Fibroblast of skin of scalp (primary cell): Measurements from ENCODE around the gene TIMM50.

ENCODE experiments used
- DNase-seq: peaks from one replicate; pipeline ENCODE4 v3.0.0-alpha.2; 2013

The TIMM50 gene

GRCh38 chr19:39501340-39501739 is 20.7 kb downstream of the TIMM50 start:
- DNase-seq, result no peak

DNA sequence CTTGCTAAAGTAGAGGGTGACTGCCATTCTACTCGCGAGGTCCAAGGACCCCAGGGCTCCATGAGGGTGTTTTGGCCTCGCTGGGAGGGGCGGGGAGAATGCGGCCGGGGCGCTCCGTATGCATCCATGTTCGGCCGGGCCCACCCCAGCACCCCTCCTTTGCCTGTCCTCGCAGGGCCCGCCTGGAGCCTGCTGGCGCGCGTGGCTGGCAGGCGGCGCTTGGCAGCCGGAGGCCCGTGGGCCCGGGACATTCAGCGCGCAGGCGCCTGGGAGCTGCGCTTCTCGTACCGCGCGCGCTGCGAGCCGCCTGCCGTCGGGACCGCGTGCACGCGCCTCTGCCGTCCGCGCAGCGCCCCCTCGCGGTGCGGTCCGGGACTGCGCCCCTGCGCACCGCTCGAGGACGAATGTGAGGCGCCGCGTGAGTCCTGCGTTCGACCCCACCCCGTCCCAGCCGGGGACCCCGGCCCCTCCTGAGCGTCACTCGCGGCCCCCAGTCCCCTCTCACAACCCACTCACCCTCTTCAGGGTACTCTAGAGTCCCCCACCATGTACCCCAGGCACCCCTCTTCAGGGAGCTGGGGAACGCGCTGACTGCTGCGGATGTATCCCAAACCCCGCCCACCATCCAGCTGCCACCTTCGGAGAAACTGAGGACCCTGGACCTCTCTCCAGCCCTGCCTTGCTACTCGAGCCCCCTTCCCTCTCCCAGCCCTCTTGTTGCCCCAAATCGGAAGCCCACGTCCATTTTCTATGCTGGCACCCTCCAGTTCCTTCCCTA is 22.2 kb downstream of the TIMM50 start:
- DNase-seq, result peak; percentile 80

GRCh38 chr19:39506598-39506943 is 25.9 kb downstream of the TIMM50 start:
- DNase-seq, result no peak

DNA sequence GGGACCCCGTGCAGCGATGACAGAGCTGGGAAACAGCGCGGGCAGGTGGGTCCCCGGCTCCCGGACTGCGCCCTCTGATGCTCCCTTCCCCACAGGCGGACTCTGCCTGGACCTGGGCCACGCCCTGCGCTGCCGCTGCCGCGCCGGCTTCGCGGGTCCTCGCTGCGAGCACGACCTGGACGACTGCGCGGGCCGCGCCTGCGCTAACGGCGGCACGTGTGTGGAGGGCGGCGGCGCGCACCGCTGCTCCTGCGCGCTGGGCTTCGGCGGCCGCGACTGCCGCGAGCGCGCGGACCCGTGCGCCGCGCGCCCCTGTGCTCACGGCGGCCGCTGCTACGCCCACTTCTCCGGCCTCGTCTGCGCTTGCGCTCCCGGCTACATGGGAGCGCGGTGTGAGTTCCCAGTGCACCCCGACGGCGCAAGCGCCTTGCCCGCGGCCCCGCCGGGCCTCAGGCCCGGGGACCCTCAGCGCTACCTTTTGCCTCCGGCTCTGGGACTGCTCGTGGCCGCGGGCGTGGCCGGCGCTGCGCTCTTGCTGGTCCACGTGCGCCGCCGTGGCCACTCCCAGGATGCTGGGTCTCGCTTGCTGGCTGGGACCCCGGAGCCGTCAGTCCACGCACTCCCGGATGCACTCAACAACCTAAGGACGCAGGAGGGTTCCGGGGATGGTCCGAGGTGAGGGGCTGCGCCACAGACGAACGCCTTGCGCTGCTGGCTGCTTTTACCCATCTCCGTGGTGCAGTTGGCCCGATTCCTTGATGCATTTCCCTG is 26.5 kb downstream of the TIMM50 start:
- peak; percentile 68 for DNase-seq

DNA sequence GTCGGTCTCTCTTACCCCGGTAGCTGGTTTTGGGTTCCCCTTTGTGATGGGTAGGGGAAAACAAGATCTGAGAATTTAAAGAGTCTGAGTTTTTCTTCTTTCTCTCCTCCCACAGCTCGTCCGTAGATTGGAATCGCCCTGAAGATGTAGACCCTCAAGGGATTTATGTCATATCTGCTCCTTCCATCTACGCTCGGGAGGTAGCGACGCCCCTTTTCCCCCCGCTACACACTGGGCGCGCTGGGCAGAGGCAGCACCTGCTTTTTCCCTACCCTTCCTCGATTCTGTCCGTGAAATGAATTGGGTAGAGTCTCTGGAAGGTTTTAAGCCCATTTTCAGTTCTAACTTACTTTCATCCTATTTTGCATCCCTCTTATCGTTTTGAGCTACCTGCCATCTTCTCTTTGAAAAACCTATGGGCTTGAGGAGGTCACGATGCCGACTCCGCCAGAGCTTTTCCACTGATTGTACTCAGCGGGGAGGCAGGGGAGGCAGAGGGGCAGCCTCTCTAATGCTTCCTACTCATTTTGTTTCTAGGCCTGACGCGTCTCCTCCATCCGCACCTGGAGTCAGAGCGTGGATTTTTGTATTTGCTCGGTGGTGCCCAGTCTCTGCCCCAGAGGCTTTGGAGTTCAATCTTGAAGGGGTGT is 27.2 kb downstream of the TIMM50 start:
- no peak for DNase-seq

GRCh38 chr19:39508629-39509028 is 28.0 kb downstream of the TIMM50 start:
- no peak for DNase-seq

GRCh38 chr19:39509233-39509632 is 28.6 kb downstream of the TIMM50 start:
- no peak for DNase-seq

DNA sequence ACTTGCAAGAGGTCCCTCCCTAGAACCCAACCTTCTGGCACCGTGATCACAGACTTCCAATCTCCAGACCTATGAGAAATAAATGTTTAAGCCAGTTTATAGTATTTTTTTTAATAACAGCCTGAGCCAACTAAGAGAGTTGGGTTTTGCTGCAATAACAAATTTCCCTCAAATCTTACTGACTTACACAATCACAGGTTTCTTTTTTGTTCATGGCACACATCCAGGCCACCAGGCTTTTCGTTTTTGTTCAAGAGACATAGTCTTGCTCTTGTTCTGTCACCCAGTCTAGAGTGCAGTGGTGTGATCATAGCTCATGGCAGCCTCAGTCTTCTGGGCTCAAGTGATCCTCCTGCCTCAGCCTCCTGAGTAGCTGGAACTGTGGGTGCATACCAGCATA is 32.4 kb downstream of the TIMM50 start:
- no peak for DNase-seq

- no peak for DNase-seq
Observed at GRCh38 chr19:39514840-39515550, 34.4 kb downstream of the TIMM50 start, which contains the start of gene SELENOV. Gene SELENOV (plus strand): TSS chr19:39515139. CDS start chr19:39515213, 74 bp downstream.

- no peak for DNase-seq
Observed at GRCh38 chr19:39515551-39516191, 35.0 kb downstream of the TIMM50 start.

- no peak for DNase-seq
Observed at GRCh38 chr19:39516270-39516669, 35.6 kb downstream of the TIMM50 start.

DNA sequence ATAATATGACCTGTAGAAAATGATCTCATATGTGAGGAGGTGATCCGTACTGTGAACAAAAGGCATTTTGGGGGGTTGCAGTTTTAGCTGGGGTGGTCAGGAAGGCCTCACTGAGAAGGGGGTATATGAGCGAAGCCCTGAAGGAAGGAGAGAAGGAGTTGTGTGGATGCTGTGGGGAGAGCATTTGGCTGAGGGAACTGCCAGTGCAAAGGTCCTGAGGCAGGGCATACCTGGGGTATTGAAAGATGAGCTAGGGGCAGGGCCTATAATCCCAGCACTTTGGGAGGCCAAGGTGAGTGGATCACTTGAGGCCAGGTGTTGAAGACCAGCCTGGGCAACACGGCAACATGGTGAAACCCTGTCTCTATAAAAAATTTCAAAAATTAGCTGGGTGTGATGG is 36.8 kb downstream of the TIMM50 start:
- no peak for DNase-seq

DNA sequence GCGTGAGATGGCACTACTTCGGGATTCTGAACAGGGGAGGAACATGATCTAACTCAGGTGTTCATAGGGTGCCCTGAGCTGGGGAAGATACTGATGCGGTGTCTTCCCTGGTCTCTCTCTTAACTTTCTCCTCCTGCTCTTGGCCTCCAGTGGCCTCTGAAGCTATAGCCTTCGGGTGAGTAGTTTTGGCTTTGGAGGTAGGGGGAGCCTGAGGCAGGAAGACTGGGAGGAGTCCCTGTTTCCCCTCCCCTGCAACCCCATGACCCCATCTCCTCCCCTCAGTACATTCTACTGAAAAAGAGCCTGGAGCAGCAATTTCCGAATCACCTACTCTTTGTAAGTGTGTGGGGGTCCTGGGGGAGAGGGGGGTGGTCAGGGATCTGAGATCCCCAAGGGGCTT is 37.8 kb downstream of the TIMM50 start:
- no peak for DNase-seq

DNA sequence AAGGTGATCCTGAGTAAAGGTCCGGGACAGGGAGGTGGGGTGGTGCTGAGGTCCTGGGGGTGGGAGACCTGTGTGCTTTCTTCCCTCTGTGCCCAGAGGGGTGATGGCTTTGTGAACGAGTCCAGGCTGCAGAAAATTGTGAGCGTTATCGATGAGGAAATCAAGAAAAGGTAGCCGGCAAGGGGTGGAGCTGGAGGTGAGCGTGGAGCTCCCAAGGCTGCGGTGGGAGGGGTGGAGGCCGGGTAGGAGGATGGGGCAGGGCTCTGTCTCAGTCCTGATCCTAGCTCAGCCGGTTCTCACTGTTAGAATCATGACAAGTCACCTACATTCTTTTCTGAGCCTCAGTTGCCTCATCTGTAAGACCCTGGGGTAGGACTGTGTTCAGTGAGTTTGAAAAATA is 38.3 kb downstream of the TIMM50 start:
- no peak for DNase-seq

DNA sequence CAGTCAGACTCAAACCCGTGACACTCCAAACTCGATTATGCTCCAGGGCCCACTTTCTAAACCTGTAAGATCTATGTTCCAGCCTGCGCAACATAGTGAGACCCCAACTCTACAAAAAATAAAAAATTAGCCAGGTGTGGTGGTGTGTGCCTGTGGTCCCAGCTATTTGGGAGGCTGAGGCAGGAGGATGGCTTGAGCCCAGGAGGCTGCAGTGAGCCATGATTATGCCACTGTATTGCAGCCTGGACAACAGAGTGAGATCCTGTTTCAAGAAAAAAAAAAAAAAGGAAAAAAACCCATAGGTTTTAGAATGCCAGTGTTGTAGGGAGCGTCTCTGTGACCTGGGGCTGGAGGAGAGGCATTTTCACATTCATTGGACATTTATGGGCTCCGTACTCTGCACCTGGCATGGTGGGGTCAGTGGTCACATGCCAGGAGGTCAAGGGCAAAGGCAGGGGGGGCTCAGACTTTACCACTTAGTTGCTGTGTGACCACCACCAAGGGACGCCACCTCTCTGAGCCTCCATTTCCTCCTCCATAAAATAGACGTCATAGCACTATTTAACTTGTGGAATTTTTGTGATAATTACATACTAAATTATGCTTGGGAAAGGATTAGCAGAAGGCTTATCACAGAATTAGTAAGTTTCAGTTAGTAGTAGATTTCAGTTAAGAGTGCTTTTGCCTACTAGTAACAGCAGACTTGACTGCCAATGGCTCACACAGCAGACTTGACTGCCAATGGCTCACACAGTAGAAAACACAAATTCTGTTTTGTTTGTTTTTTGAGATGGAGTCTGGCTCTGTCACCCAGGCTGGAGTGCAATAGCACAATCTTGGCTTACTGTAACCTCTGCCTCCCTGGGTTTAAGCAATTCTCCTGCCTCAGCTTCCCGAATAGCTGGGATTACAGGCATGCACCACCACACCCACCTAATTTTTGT is 40.2 kb downstream of the TIMM50 start:
- DNase-seq, result no peak

- no peak for DNase-seq
Observed at GRCh38 chr19:39524495-39524894, 43.9 kb downstream of the TIMM50 start.

DNA sequence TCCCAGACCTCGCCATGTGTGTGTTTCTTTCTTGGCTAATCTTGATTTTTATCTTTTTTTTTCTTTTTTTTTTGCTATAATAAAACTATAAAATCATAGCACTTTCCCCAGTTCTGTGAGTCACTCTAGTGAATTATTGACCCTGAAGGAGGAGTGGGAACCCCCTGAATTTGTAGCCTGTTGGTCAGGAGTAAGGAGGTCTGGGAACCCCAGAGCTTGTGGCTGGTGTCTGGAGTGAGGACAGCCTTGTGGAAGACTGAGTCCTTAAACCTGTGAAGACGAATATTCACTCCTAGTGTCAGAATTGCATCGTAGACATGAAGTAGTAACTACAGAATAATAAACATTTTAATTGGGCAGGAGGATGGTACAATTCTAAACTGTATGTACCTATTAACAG is 44.6 kb downstream of the TIMM50 start:
- no peak for DNase-seq

GRCh38 chr19:39531834-39532232 is 51.2 kb downstream of the TIMM50 start:
- DNase-seq, result no peak

GRCh38 chr19:39532233-39533002 is 51.8 kb downstream of the TIMM50 start, which contains the start of gene EID2B:
Gene EID2B (minus strand): TSS chr19:39532852. CDS start chr19:39532802, 50 bp downstream.
- DNase-seq, result peak; percentile 95

GRCh38 chr19:39533003-39533512 is 52.4 kb downstream of the TIMM50 start:
- no peak for DNase-seq
